GM21717 (cell line): ENCODE results near the gene GUCY1B1.

ENCODE experiments used
- ATAC-seq: cut with Tn5 transposase; IDR thresholded peaks from one replicate; pipeline ENCODE4 v1.9.1; 2021; ENCODE audit warnings: mild to moderate bottlenecking, moderate library complexity; ENCODE audit not compliant: unreplicated experiment

GUCY1B1 gene

GRCh38 chr4:155758481-155759371 lies at the start of gene GUCY1B1:
GUCY1B1 (plus strand) TSS chr4:155759021; CDS start chr4:155759141, 120 bp downstream.
- ATAC-seq = peak; percentile 99

GRCh38 chr4:155709918-155710317 lies 48.9 kb upstream of the GUCY1B1 start:
- no peak for ATAC-seq

- ATAC-seq = no peak
Observed at GRCh38 chr4:155711556-155711955, 47.3 kb upstream of the GUCY1B1 start.

GRCh38 chr4:155712846-155713245 lies 46.0 kb upstream of the GUCY1B1 start:
- no peak for ATAC-seq

GRCh38 chr4:155713911-155714310 lies 44.9 kb upstream of the GUCY1B1 start:
- no peak for ATAC-seq

GRCh38 chr4:155722336-155722735 lies 36.5 kb upstream of the GUCY1B1 start:
- ATAC-seq = no peak

DNA sequence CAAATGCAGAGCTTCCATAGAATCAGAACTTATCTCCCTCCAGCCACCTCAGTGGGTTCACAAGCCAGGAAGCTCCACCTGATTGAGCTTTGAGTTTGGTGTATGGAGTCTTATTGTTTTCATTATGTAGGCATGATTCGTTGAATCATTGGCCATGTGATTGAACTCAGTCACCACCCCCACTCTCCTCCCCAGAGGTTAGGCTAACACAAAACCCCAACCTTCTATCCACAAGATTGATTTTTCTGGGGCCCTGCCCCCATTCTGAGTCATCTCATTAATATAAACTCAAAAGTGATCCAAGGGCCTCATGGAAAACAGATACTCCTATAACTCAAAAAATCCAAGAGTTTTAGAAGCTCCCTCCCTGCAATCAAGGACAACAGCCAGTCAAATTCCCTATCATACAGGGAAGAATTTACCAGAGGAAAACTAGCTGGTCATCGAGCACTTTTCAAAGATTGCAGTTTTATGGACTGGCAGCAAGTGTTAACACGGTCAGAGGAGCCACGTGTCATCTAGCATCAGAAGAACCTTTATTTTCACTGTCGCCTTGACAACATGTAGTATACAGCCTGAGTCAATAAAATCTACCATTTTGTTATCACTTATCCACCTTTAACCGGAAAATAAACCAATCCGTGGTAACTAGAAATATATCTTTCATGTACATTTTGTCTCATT lies 35.9 kb upstream of the GUCY1B1 start:
- ATAC-seq = no peak

- no peak for ATAC-seq
Observed at GRCh38 chr4:155724731-155725130, 34.1 kb upstream of the GUCY1B1 start.

- ATAC-seq = no peak
Observed at GRCh38 chr4:155734065-155734464, 24.8 kb upstream of the GUCY1B1 start.

- ATAC-seq = no peak
Observed at GRCh38 chr4:155734951-155735350, 23.9 kb upstream of the GUCY1B1 start.

DNA sequence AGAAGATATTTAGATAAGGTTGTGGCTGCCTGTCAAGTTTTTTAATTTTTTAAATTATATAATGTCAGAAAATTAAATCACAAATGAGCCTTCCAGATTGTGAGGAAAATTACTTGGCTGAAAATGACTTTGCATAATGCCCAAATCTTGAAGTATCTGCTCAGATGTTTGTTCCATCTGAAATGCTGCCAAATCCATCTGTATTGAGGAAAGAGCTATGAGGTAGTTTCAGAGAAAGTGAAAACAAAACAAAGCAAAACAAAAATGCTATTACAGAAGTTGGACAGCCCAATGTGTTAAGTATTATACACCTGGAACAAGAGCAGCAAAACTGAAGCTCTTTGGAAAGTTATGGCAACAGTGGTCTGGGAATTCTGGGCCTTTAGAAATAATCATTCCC lies 23.3 kb upstream of the GUCY1B1 start:
- no peak for ATAC-seq

DNA sequence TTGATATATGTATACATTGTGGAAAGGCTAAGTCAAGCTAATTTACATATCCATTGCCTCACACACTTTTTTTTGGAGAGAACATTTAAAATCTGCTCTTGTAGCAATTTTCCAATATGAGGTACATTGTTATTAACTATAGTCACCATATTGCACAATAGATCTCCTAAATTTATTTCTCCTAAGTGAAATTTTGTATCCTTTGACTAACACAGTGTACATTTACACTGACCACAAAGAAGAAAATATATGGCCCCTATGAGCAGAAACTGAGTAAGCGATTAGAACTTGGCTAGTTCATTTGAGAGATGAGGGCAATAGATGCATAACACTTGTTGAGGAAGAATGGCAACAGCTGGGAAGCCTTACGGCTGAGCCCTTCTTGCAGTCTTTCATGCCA lies 20.3 kb upstream of the GUCY1B1 start:
- ATAC-seq = no peak

GRCh38 chr4:155741546-155741945 lies 17.3 kb upstream of the GUCY1B1 start:
- no peak for ATAC-seq

DNA sequence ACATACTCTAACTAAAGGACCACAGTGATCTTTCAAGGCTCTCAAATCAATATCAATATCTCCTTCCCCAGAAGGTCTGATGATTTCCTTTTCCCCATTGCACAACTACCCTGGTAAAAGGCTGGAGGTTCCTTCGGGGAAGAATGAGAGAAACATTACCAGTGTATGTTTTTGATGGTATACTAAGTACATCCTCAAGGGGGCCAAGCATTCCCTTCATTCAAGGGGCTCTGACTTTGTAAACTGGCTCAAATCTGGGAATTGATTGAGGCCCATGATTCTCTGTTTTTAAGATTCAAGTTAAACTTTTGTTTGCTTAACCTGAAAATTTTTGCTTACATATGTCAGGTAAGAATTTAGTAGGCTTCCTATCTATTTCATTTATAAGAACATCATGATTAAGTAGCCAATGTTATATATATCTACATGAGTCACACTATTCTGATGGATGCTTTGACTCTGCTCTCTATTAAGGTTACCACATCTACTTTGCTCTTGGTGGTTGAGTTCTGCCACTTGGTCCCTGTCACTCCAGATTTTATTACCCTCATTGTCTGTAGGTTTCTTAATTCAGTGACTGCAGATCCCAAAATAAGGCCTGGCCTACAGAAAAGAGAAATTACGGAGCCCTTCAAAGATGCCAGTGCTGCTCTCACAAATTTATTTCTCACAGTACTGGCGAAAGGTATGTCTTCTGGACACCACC lies 16.4 kb upstream of the GUCY1B1 start:
- ATAC-seq = no peak

DNA sequence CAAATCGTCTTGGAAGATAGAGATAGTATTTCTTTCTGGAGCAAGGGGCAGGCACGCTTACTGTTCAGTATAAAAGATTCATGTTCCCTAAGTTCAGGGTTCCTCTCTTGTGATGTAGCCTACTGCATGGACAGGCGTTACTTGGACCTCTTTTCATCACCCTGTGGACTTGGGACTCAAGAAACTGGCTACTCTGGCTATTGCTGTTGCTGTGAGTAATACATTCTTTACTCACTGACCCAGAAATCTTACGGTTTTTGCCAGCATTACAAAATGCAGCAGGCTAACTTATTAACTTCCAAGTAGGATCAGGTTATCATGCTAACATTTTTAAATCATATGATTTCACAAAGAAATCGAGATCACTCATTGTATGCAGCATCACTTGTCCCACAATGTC lies 12.8 kb upstream of the GUCY1B1 start:
- no peak for ATAC-seq

DNA sequence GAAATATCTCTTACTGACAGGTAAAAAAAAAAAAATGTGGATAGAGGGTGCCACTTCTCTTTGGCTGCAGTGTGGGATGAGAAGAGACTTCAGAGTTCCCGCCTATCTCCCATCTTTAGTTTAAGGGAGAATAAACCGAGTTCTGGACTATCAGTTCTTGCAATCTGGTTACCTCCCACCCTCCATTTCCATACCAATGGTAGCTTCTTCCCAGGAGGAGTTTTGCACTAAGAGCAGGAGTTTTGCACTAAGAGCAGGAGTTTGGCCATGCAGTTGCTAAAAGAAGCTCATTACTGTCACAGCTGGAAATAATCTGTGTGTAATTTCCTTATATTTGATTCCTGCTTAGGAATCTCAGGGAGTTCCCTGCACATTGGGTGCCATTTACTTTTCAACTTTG lies 10.8 kb upstream of the GUCY1B1 start:
- no peak for ATAC-seq

- no peak for ATAC-seq
Observed at GRCh38 chr4:155749041-155749440, 9.8 kb upstream of the GUCY1B1 start.

DNA sequence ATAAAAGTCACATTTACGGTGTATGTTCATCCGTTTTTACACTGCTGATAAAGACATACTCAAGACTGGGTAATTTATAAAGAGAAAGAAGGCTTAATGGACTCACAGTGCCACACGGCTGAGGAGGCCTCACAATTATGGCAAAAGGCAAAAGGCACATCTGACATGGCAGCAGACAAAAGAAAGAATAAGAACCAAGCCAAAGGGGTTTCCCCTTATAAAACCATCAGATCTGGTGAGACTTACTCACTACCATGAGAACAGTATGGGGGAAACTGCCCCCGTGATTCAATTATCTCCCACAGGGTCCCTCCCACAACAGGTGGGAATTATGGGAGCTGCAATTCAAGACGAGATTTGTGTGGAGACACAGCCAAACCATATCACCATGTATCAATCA lies 7.3 kb upstream of the GUCY1B1 start:
- no peak for ATAC-seq

- no peak for ATAC-seq
Observed at GRCh38 chr4:155757745-155758265, 1.0 kb upstream of the GUCY1B1 start.

DNA sequence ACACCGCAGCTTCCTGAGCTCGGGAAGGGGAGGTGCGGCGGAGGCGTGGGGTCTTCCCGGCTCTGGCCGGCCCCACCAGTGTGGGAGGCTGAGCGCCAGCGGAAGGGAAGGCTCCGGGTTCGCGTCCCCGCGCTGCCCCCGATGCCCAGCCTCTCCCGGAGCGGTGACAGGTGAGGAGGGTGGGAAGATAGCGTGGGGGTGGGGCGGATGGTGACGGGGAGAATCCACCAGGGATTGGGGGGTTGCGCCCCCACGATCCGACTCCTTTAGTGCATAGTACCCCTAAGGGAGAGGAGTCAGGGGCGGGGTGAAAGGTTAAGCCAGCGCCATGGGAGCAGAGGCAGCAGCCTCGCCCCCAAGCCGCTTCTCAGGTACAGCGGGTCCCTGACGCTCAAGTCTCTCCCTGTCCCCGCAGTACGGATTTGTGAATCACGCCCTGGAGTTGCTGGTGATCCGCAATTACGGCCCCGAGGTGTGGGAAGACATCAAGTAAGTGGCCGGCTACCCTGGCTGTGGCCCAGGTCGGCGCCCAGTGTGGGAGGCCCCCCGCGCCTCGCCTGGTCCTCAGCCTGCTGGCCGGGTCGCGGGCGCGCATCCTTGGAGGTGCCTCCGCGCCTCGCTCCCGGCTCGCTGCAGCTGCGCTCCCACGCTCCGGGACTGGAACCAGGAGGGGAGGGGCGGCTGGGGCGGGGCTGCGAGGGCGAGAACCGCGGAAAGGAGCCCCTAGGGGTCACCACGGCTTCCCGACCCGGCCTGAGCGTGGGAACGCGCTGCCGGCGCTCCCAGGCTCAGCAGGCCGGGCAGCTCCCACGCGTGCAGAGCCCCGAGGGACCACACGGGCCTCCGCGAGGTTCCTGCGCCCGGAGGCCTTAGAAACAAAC lies 791 bp downstream of the GUCY1B1 start:
- ATAC-seq = peak; percentile 13
